Gastrocnemius medialis (tissue), 4 donors: ENCODE results near the gene CYP1A2.

Source experiments
- CTCF ChIP-seq, 5 experiments: fragments of 450-650 bp in 3 of 5; fragments of 200-600 bp in 2 of 5; sonication (generic) in 2 of 5; IDR thresholded peaks in 4 of 5; conservative IDR thresholded peaks in 1 of 5; 1 replicate in 4 of 5; 2 replicates in 1 of 5; pipeline ENCODE4 v1.5.1; 2016 to 2019; ENCODE audit warnings: antibody characterized with exemption in 5 of 5, mild to moderate bottlenecking in 3 of 5, moderate library complexity in 3 of 5
- POLR2A ChIP-seq, 2 donors: fragments of 450-650 bp; IDR thresholded peaks; one replicate each; pipeline ENCODE4 v1.6.1; 2017; ENCODE audit warnings: antibody characterized with exemption in 2 of 2, mild to moderate bottlenecking in 2 of 2, moderate library complexity in 2 of 2

DNA sequence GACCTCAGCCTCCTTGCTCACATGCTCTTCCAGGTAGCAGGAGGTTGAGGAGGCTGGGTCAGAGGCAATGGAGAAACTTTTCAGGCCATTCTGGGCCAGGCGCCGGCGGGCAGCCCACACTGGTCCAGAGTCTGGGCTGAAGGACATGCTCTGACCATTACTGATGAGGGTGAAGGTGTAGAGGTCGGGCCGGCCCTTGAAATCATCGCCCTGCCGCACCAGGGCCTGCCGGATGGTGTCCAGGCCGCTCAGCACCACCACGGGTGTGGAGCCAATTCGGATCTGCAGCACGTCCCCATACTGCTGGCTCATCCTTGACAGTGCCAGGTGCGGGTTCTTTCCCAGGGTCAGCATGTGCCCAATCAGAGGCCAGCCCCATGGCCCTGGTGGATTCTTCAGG, 26.1 kb upstream of the CYP1A2 start:
- TF ChIP-seq CTCF (IDR thresholded peaks at IDR 0.05 in 4 of 5, conservative IDR thresholded peaks at IDR 0.05 in 1 of 5) = no peak
- no peak for TF ChIP-seq POLR2A (IDR thresholded peaks at IDR 0.05)
